SK-N-SH (cell line): Measurements from ENCODE around the gene LY6G6C. TPM values are rescaled to one million over a fixed set of nuclear protein-coding genes. Genes with fewer than 3 reads are reported as not detected.

ENCODE experiments used
- CTCF ChIA-PET: fragments of 300-600, 350-600 bp; formaldehyde crosslinking; extraction: SDS; loops from one replicate; lab custom pipeline; 2021; lab: Yijun Ruan, JAX
- POLR2A ChIA-PET: fragments of 350-600 bp; sonication (Branson Sonifier 250); formaldehyde crosslinking; extraction: SDS; loops from one replicate; lab custom pipeline; 2020; ENCODE audit warnings: antibody characterized with exemption, inconsistent platforms; lab: Yijun Ruan, JAX
- DNase-seq: peaks from one replicate; pipeline ENCODE4 v3.0.0; 2012
- H2AFZ ChIP-seq: fragments of 200-600 bp; sonication (generic); 2 replicates; pipeline ENCODE4 v1.8.1; 2016; ENCODE audit warnings: antibody characterized with exemption, mild to moderate bottlenecking, low read depth
- H3F3A ChIP-seq: fragments of 200-600 bp; sonication (generic); replicated peaks from 2 replicates; pipeline ENCODE3; 2016; ENCODE audit warnings: antibody characterized with exemption, mild to moderate bottlenecking; ENCODE audit not compliant: insufficient read depth
- H3K27ac ChIP-seq, 2 experiments: fragments of 200-500 bp in 1 of 2; fragments of 200-600 bp in 1 of 2; sonication (Bioruptor generic) in 1 of 2; sonication (generic), shearing (Covaris generic) in 1 of 2; 2 replicates each; pipeline versions ENCODE4 v1.5.1 to v1.6.1; 2014 to 2016; ENCODE audit warnings: low read depth in 2 of 2, inconsistent platforms in 1 of 2, low read length in 1 of 2, mild to moderate bottlenecking in 1 of 2, mixed read lengths in 1 of 2
- H3K27me3 ChIP-seq: fragments of 200-600 bp; sonication (generic), shearing (Covaris generic); 2 replicates; pipeline ENCODE4 v1.6.1; 2016; ENCODE audit warnings: mixed run types; ENCODE audit not compliant: insufficient read depth
- H3K36me3 ChIP-seq, 2 experiments: fragments of 200-500 bp in 1 of 2; fragments of 200-600 bp in 1 of 2; sonication (Bioruptor generic) in 1 of 2; sonication (generic) in 1 of 2; replicated peaks in 1 of 2; 2 replicates each; pipeline versions ENCODE3 to v1.5.1; 2014 to 2016; ENCODE audit warnings: low read length in 1 of 2, mild to moderate bottlenecking in 1 of 2; ENCODE audit not compliant: insufficient read depth in 2 of 2, control insufficient read depth in 1 of 2
- H3K4me1 ChIP-seq, 2 experiments: fragments of 200-500 bp in 1 of 2; fragments of 200-600 bp in 1 of 2; sonication (Bioruptor generic) in 1 of 2; sonication (generic), shearing (Covaris generic) in 1 of 2; 2 replicates each; pipeline versions ENCODE4 v1.5.1 to v1.6.1; 2014 to 2016; ENCODE audit warnings: low read depth in 1 of 2, low read length in 1 of 2, mixed run types in 1 of 2; ENCODE audit not compliant: insufficient read depth in 2 of 2, control insufficient read depth in 1 of 2
- H3K4me2 ChIP-seq: fragments of 200-600 bp; sonication (generic), shearing (Covaris generic); 2 replicates; pipeline ENCODE4 v1.6.1; 2017; ENCODE audit warnings: mixed run types
- H3K4me3 ChIP-seq, 2 experiments: fragments of 200-500 bp in 1 of 2; fragments of 200-600 bp in 1 of 2; sonication (Bioruptor generic) in 1 of 2; sonication (generic), shearing (Covaris generic) in 1 of 2; 2 replicates each; pipeline versions ENCODE4 v1.5.1 to v1.8.1; 2014 to 2016; ENCODE audit warnings: low read depth in 2 of 2, inconsistent platforms in 1 of 2, low read length in 1 of 2, mild to moderate bottlenecking in 1 of 2, mixed read lengths in 1 of 2, moderate library complexity in 1 of 2
- H3K79me2 ChIP-seq: fragments of 200-600 bp; sonication (generic); 2 replicates; pipeline ENCODE4 v1.8.1; 2017; ENCODE audit warnings: mild to moderate bottlenecking; ENCODE audit not compliant: insufficient read depth
- H3K9ac ChIP-seq: fragments of 200-600 bp; sonication (generic); 2 replicates; pipeline ENCODE4 v1.6.1; 2017; ENCODE audit warnings: mixed run types
- H3K9me2 ChIP-seq: fragments of 200-600 bp; sonication (generic); 2 replicates; pipeline ENCODE4 v1.6.1; 2017; ENCODE audit warnings: mixed run types
- H3K9me3 ChIP-seq: fragments of 200-600 bp; sonication (generic); 2 replicates; pipeline ENCODE4 v1.6.1; 2017; ENCODE audit warnings: mixed run types, mild to moderate bottlenecking, moderate library complexity
- H4K20me1 ChIP-seq: fragments of 200-600 bp; sonication (generic); 2 replicates; pipeline ENCODE4 v1.6.1; 2017; ENCODE audit warnings: mild to moderate bottlenecking, mixed run types; ENCODE audit not compliant: insufficient read depth
- FOSL2 ChIP-seq: IDR thresholded peaks from 2 replicates; pipeline ENCODE4 v1.4.0; 2012; ENCODE audit warnings: low read depth, mild to moderate bottlenecking, moderate library complexity, borderline replicate concordance
- FOXJ3 ChIP-seq: sonication (generic); formaldehyde crosslinking; IDR thresholded peaks from 2 replicates; pipeline ENCODE4 v1.5.1; 2020; ENCODE audit warnings: mild to moderate bottlenecking, missing genetic modification reagents
- MEF2A ChIP-seq: IDR thresholded peaks from 2 replicates; pipeline ENCODE4 v1.4.0; 2012; ENCODE audit warnings: low read depth, borderline replicate concordance
- MXI1 ChIP-seq: IDR thresholded peaks from 2 replicates; pipeline ENCODE4 v1.6.1; 2012; ENCODE audit warnings: mild to moderate bottlenecking, low read depth, low read length, improper control_type of control experiment
- NFIC ChIP-seq: IDR thresholded peaks from 2 replicates; pipeline ENCODE4 v1.4.0; 2012; ENCODE audit warnings: borderline replicate concordance
- TAF1 ChIP-seq: IDR thresholded peaks from 2 replicates; pipeline ENCODE4 v1.6.1; 2012; ENCODE audit warnings: low read depth, mild to moderate bottlenecking, low read length, moderate library complexity, borderline replicate concordance
- TCF12 ChIP-seq: IDR thresholded peaks from 2 replicates; pipeline ENCODE4 v1.4.0; 2012
- TEAD4 ChIP-seq: IDR thresholded peaks from 2 replicates; pipeline ENCODE4 v1.4.0; 2012; ENCODE audit warnings: mild to moderate bottlenecking, borderline replicate concordance; ENCODE audit not compliant: insufficient read depth
- WGBS: methylation state at CpG from one replicate; pipeline ENCODE4 v1.1.6; 2017; ENCODE audit warnings: low lambda C conversion rate; 5-methylcytosine and 5-hydroxymethylcytosine counted together
- polyA plus RNA-seq, 3 experiments: library from polyadenylated mRNA; depleted of rRNA; stranded (reverse); fragments of >200 nt; gene quantifications; 2 replicates each; pipeline ENCODE4 v1.2.3, GENCODE V29; 2012
- TF ChIP-seq, protein P1 (sequence below): IDR thresholded peaks from 2 replicates; pipeline ENCODE4 v1.6.1; 2012; ENCODE audit warnings: mild to moderate bottlenecking, low read depth, low read length, moderate library complexity
- TF ChIP-seq, protein P2 (sequence below): IDR thresholded peaks from 2 replicates; pipeline ENCODE4 v1.4.0; 2012; ENCODE audit warnings: low read depth, borderline replicate concordance
- TF ChIP-seq, protein P3 (sequence below): fragments of 200-600 bp; sonication (generic); IDR thresholded peaks from 2 replicates; pipeline ENCODE4 v1.6.1; 2017; ENCODE audit warnings: antibody characterized with exemption, mild to moderate bottlenecking, moderate library complexity

Gene LY6G6C
- polyA plus RNA-seq, 1 of the 3 experiments (the other 2 are of a cell fraction), result not detected

DNA sequence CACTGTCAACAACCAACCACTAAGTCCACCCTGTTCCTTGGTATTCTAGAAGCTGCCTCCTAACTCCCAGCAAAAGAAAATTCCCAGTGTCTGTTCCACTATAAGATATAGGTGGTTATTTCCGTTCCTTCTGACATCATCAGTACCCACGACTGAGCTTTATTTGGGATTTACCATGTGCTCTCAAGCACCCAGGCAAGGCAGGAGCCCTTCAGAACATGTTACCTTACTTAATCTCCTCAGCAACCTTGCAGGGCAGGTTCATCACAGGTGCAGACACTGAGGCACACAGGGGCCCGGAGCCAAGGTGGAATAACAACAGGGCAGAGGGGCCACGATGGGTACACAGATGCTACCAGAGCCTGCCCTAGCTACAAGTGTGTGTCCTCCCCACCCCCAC is 29.2 kb downstream of the LY6G6C start:
- Histone ChIP-seq H3K4me2 (no peak overlapping the region), H3K27me3 (no peaks in the 10 kb centered on the region), H4K20me1 (no peaks in the 10 kb centered on the region), H3K27ac (no peak overlapping the region), H3K4me3 (no peak overlapping the region), H3K4me1 (no peaks in the 10 kb centered on the region), H3K9ac (no peak overlapping the region), H3K36me3 (peaks cover 22 to 53% of the 10 kb centered on the region in 2 experiments), H2AFZ (no peak overlapping the region), H3K9me2 (no peaks in the 10 kb centered on the region), H3K79me2 (no peaks in the 10 kb centered on the region), H3K9me3 (no peaks in the 10 kb centered on the region), H3F3A (no peaks in the 10 kb centered on the region)
- no peak for DNase-seq
- TF ChIP-seq, protein P1, sequence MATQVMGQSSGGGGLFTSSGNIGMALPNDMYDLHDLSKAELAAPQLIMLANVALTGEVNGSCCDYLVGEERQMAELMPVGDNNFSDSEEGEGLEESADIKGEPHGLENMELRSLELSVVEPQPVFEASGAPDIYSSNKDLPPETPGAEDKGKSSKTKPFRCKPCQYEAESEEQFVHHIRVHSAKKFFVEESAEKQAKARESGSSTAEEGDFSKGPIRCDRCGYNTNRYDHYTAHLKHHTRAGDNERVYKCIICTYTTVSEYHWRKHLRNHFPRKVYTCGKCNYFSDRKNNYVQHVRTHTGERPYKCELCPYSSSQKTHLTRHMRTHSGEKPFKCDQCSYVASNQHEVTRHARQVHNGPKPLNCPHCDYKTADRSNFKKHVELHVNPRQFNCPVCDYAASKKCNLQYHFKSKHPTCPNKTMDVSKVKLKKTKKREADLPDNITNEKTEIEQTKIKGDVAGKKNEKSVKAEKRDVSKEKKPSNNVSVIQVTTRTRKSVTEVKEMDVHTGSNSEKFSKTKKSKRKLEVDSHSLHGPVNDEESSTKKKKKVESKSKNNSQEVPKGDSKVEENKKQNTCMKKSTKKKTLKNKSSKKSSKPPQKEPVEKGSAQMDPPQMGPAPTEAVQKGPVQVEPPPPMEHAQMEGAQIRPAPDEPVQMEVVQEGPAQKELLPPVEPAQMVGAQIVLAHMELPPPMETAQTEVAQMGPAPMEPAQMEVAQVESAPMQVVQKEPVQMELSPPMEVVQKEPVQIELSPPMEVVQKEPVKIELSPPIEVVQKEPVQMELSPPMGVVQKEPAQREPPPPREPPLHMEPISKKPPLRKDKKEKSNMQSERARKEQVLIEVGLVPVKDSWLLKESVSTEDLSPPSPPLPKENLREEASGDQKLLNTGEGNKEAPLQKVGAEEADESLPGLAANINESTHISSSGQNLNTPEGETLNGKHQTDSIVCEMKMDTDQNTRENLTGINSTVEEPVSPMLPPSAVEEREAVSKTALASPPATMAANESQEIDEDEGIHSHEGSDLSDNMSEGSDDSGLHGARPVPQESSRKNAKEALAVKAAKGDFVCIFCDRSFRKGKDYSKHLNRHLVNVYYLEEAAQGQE, result no peak
- no peak for TF ChIP-seq FOSL2
- no peak for TF ChIP-seq TAF1
- no peak for TF ChIP-seq FOXJ3
- TF ChIP-seq, protein P2, sequence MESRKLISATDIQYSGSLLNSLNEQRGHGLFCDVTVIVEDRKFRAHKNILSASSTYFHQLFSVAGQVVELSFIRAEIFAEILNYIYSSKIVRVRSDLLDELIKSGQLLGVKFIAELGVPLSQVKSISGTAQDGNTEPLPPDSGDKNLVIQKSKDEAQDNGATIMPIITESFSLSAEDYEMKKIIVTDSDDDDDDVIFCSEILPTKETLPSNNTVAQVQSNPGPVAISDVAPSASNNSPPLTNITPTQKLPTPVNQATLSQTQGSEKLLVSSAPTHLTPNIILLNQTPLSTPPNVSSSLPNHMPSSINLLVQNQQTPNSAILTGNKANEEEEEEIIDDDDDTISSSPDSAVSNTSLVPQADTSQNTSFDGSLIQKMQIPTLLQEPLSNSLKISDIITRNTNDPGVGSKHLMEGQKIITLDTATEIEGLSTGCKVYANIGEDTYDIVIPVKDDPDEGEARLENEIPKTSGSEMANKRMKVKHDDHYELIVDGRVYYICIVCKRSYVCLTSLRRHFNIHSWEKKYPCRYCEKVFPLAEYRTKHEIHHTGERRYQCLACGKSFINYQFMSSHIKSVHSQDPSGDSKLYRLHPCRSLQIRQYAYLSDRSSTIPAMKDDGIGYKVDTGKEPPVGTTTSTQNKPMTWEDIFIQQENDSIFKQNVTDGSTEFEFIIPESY, result no peak
- no peak for TF ChIP-seq TCF12
- TF ChIP-seq TEAD4, result no peak
- TF ChIP-seq MXI1, result no peak
- TF ChIP-seq, protein P3, sequence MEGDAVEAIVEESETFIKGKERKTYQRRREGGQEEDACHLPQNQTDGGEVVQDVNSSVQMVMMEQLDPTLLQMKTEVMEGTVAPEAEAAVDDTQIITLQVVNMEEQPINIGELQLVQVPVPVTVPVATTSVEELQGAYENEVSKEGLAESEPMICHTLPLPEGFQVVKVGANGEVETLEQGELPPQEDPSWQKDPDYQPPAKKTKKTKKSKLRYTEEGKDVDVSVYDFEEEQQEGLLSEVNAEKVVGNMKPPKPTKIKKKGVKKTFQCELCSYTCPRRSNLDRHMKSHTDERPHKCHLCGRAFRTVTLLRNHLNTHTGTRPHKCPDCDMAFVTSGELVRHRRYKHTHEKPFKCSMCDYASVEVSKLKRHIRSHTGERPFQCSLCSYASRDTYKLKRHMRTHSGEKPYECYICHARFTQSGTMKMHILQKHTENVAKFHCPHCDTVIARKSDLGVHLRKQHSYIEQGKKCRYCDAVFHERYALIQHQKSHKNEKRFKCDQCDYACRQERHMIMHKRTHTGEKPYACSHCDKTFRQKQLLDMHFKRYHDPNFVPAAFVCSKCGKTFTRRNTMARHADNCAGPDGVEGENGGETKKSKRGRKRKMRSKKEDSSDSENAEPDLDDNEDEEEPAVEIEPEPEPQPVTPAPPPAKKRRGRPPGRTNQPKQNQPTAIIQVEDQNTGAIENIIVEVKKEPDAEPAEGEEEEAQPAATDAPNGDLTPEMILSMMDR, result no peak
- TF ChIP-seq MEF2A, result no peak
- no peak for TF ChIP-seq NFIC
- WGBS, result 93% methylated on average over 4 of the region's 4 CpGs
- POLR2A ChIA-PET, result no interaction called here
- CTCF ChIA-PET, result interaction anchor here (1.2 to 4.5 kb wide), 3 partner anchors 12 to 138 kb away, joined by 3 to 29 read pairs (median 8); partner anchors contain the start of gene LY6G5C
